Common myeloid progenitor, CD34-positive (primary cell): ENCODE measurements around the gene HDAC9. TPM values are rescaled to one million over a fixed set of nuclear protein-coding genes. Genes with fewer than 3 reads are reported as not detected.

Experiments used
- CTCF ChIA-PET: fragments of 350-600 bp; sonication (Branson Sonifier 250); formaldehyde crosslinking; loops from one replicate; lab custom pipeline; 2021; ENCODE audit warnings: antibody characterized with exemption; lab: Charles Lee
- POLR2A ChIA-PET: fragments of 350-600 bp; sonication (Branson Sonifier 250); formaldehyde crosslinking; loops from one replicate; lab custom pipeline; 2021; ENCODE audit warnings: antibody characterized with exemption; lab: Charles Lee
- DNase-seq, 3 donors: peaks; one replicate each; pipeline versions ENCODE4 v3.0.0 to v3.0.0-alpha.2; 2013
- H3K27ac ChIP-seq, 2 experiments: 1 replicate in 1 of 2; 2 replicates in 1 of 2; pipeline ENCODE4 v1.7.0; 2013; ENCODE audit warnings: inconsistent platforms in 2 of 2, low read length in 2 of 2, mild to moderate bottlenecking in 2 of 2, low read depth in 1 of 2, moderate library complexity in 1 of 2; ENCODE audit not compliant: severe bottlenecking in 2 of 2, insufficient read depth in 1 of 2, poor library complexity in 1 of 2
- H3K27me3 ChIP-seq, 5 experiments: replicated peaks in 2 of 5; 1 replicate in 3 of 5; 2 replicates in 2 of 5; pipeline versions ENCODE4 v1.6.1 to v1.7.0; 2013; ENCODE audit warnings: low read length in 4 of 5, mild to moderate bottlenecking in 2 of 5, moderate library complexity in 2 of 5, inconsistent platforms in 1 of 5; ENCODE audit not compliant: insufficient read depth in 5 of 5, control insufficient read depth in 4 of 5
- H3K36me3 ChIP-seq, 4 experiments: 1 replicate in 2 of 4; 2 replicates in 2 of 4; pipeline versions ENCODE4 v1.6.1 to v1.7.0; 2013; ENCODE audit warnings: low read length in 3 of 4, control low read depth in 1 of 4, mild to moderate bottlenecking in 1 of 4; ENCODE audit not compliant: control insufficient read depth in 4 of 4, insufficient read depth in 4 of 4
- H3K4me1 ChIP-seq, 4 experiments: 1 replicate in 3 of 4; 2 replicates in 1 of 4; pipeline versions ENCODE4 v1.6.1 to v1.7.1; 2013; ENCODE audit warnings: low read length in 3 of 4, mild to moderate bottlenecking in 3 of 4, control low read depth in 1 of 4, inconsistent platforms in 1 of 4, moderate library complexity in 1 of 4; ENCODE audit not compliant: control insufficient read depth in 4 of 4, insufficient read depth in 4 of 4; ENCODE audit errors: control extremely low read depth in 1 of 4
- H3K4me3 ChIP-seq, 7 experiments: 1 replicate in 4 of 7; 2 replicates in 3 of 7; pipeline versions ENCODE4 v1.5.1 to v1.7.0; 2013; ENCODE audit warnings: mild to moderate bottlenecking in 7 of 7, low read length in 6 of 7, moderate library complexity in 6 of 7, inconsistent platforms in 2 of 7, low read depth in 2 of 7, control low read depth in 1 of 7; ENCODE audit not compliant: insufficient read depth in 4 of 7, control insufficient read depth in 1 of 7; ENCODE audit errors: extremely low read depth in 1 of 7
- H3K9me3 ChIP-seq, 5 experiments: 1 replicate in 4 of 5; 2 replicates in 1 of 5; pipeline versions ENCODE4 v1.6.1 to v1.7.1; 2013; ENCODE audit warnings: low read length in 4 of 5, mild to moderate bottlenecking in 2 of 5, inconsistent platforms in 1 of 5, low read depth in 1 of 5, moderate library complexity in 1 of 5; ENCODE audit not compliant: control insufficient read depth in 4 of 5, insufficient read depth in 2 of 5; ENCODE audit errors: control extremely low read depth in 1 of 5
- WGBS: methylation state at CpG from one replicate; pipeline ENCODE4 v1.1.5; 2013; ENCODE audit not compliant: insufficient coverage; 5-methylcytosine and 5-hydroxymethylcytosine counted together
- polyA plus RNA-seq: library from polyadenylated mRNA; unstranded; fragments of 120-200 nt; gene quantifications from one replicate; pipeline ENCODE4 v1.2.1, GENCODE V29; 2013

Gene HDAC9
- 10.5 TPM for polyA plus RNA-seq

- ChIA-PET CTCF (interaction anchor here (0.8 to 1.7 kb wide), 9 partner anchors 10 to 141 kb away, joined by 3 to 7 read pairs (median 3); no protein-coding TSS in a partner anchor), POLR2A (interaction anchor here (0.8 kb wide), 1 partner anchor 15 kb away, joined by 3 read pairs; no protein-coding TSS in a partner anchor)
- H3K9me3 ChIP-seq: no peaks in the 10 kb centered on the region
- peak within 1 kb of the TSS in 1 of 2 experiments; percentile 18 for H3K27ac ChIP-seq
- peaks cover 9 to 17% (median 13%) of the 10 kb centered on the region in 4 experiments for H3K4me1 ChIP-seq
- 2% methylated on average over 10 of the region's 18 CpGs for WGBS
- peak within 1 kb of the TSS in 6 of 7 experiments; percentile 51 to 87 (median 73) for H3K4me3 ChIP-seq
- H3K36me3 ChIP-seq: no peaks in the 10 kb centered on the region
- DNase-seq: peak in 2 of 3 donors; percentile 48 to 64
- no peaks in the 10 kb centered on the region for H3K27me3 ChIP-seq
Observed at GRCh38 chr7:18495412-18496340, at the start of gene HDAC9. HDAC9 (plus strand) TSS chr7:18495749; CDS start chr7:18496303, 554 bp downstream.

GRCh38 chr7:18445916-18446520 lies 49.5 kb upstream of the HDAC9 start:
- no peaks in the 10 kb centered on the region for H3K9me3 ChIP-seq
- CTCF ChIA-PET: interaction anchor here (0.6 to 1.4 kb wide), 2 partner anchors 21 to 125 kb away, joined by 3 to 4 read pairs; no protein-coding TSS in a partner anchor

GRCh38 chr7:18450019-18450418 lies 45.5 kb upstream of the HDAC9 start:
- Histone ChIP-seq H3K9me3 (peaks cover 0 to 9% (median 5%) of the 10 kb centered on the region in 5 experiments), H3K27me3 (no peaks in the 10 kb centered on the region), H3K4me1 (no peaks in the 10 kb centered on the region), H3K4me3 (no peak overlapping the region), H3K27ac (no peak overlapping the region), H3K36me3 (no peaks in the 10 kb centered on the region)
- no peak for DNase-seq
- CTCF ChIA-PET: no interaction called here
- POLR2A ChIA-PET: no interaction called here

More at GRCh38 chr7:18445916-18446520, 49.5 kb upstream of the HDAC9 start:
- no peak overlapping the region for H3K27ac ChIP-seq
- H3K36me3 ChIP-seq: no peaks in the 10 kb centered on the region
- H3K27me3 ChIP-seq: no peaks in the 10 kb centered on the region
- POLR2A ChIA-PET: no interaction called here
- no peak overlapping the region for H3K4me3 ChIP-seq
- WGBS: 100% methylated on average over 1 of the region's 4 CpGs
- H3K4me1 ChIP-seq: no peaks in the 10 kb centered on the region
- DNase-seq: no peak

- H3K9me3 ChIP-seq: peaks cover 0 to 9% (median 5%) of the 10 kb centered on the region in 5 experiments
- no peaks in the 10 kb centered on the region for H3K27me3 ChIP-seq
- ChIA-PET POLR2A (no interaction called here), CTCF (interaction anchor here (0.9 kb wide), 2 partner anchors 22 to 103 kb away, joined by 3 to 4 read pairs; no protein-coding TSS in a partner anchor)
- peaks cover 6 to 24% (median 15%) of the 10 kb centered on the region in 4 experiments for H3K4me1 ChIP-seq
- no peaks in the 10 kb centered on the region for H3K36me3 ChIP-seq
- H3K4me3 ChIP-seq: no peak overlapping the region
- DNase-seq: no peak
- H3K27ac ChIP-seq: no peak overlapping the region
Observed at GRCh38 chr7:18455606-18456005, 39.9 kb upstream of the HDAC9 start.

- no peak overlapping the region for H3K27ac ChIP-seq
- H3K9me3 ChIP-seq: no peaks in the 10 kb centered on the region
- WGBS: 58% methylated on average over 2 of the region's 6 CpGs
- peak overlapping the region in 1 of 7 experiments; percentile 13 for H3K4me3 ChIP-seq
- POLR2A ChIA-PET: no interaction called here
- H3K36me3 ChIP-seq: no peaks in the 10 kb centered on the region
- H3K27me3 ChIP-seq: no peaks in the 10 kb centered on the region
- CTCF ChIA-PET: interaction anchor here (0.6 kb wide), 1 partner anchor 73 kb away, joined by 4 read pairs; no protein-coding TSS in a partner anchor
- DNase-seq: peak in 2 of 3 donors; percentile 15 to 26
- H3K4me1 ChIP-seq: peaks cover 6 to 24% (median 15%) of the 10 kb centered on the region in 4 experiments
Observed at GRCh38 chr7:18457832-18458231, 37.7 kb upstream of the HDAC9 start.

- 0% methylated on average over 2 of the region's 5 CpGs for WGBS
- Histone ChIP-seq H3K27me3 (no peaks in the 10 kb centered on the region), H3K27ac (peak overlapping the region in 1 of 2 experiments; percentile 37), H3K36me3 (no peaks in the 10 kb centered on the region), H3K9me3 (no peaks in the 10 kb centered on the region), H3K4me1 (peaks cover 6 to 26% (median 15%) of the 10 kb centered on the region in 4 experiments), H3K4me3 (peak overlapping the region in 2 of 7 experiments; percentile 18 to 42)
- peak in 2 of 3 donors; percentile 10 to 31 for DNase-seq
- POLR2A ChIA-PET: no interaction called here
- CTCF ChIA-PET: interaction anchor here (0.6 kb wide), 2 partner anchors 35 to 50 kb away, joined by 3 to 4 read pairs; no protein-coding TSS in a partner anchor
Observed at GRCh38 chr7:18458830-18459229, 36.7 kb upstream of the HDAC9 start.
